WTC11 (cell line): ENCODE data around the gene CHD1L.

Source experiments
- E2F1 ChIP-seq: sonication (generic); formaldehyde crosslinking; IDR thresholded peaks from 2 replicates; pipeline ENCODE4 v1.8.0; 2022; ENCODE audit warnings: mild to moderate bottlenecking, missing genetic modification reagents
- EMX1 ChIP-seq: fragments of 250-450 bp; sonication (Bioruptor Pico); IDR thresholded peaks from 2 replicates; pipeline ENCODE4 v1.8.0; 2021; ENCODE audit warnings: mild to moderate bottlenecking
- JAZF1 ChIP-seq: fragments of 250-450 bp; sonication (Bioruptor Pico); IDR thresholded peaks from 2 replicates; pipeline ENCODE4 v1.9.0; 2021; ENCODE audit warnings: moderate library complexity, mild to moderate bottlenecking, inconsistent platforms
- ZNF317 ChIP-seq: sonication (generic); formaldehyde crosslinking; IDR thresholded peaks from 2 replicates; pipeline ENCODE4 v1.8.1; 2023; ENCODE audit warnings: low read depth, mild to moderate bottlenecking, moderate library complexity, missing genetic modification reagents, borderline replicate concordance
- ZNF423 ChIP-seq: fragments of 250-450 bp; sonication (Bioruptor Pico); IDR thresholded peaks from 2 replicates; pipeline ENCODE4 v2.1.2; 2022; ENCODE audit warnings: mild to moderate bottlenecking, moderate library complexity

GRCh38 chr1:147316968-147317367, 74.5 kb downstream of the CHD1L start:
- TF ChIP-seq JAZF1 (no peak), E2F1 (CRISPR knock-in tag) (no peak), ZNF423 (CRISPR knock-in tag) (no peak), EMX1 (CRISPR knock-in tag) (no peak), ZNF317 (CRISPR knock-in tag) (no peak)
